Gastroesophageal sphincter (tissue), 3 donors: ENCODE measurements around the gene CENPS.

ENCODE experiments used
- POLR2A ChIP-seq, 2 donors: fragments of 450-650 bp; IDR thresholded peaks; one replicate each; pipeline ENCODE4 v1.6.1; 2017; ENCODE audit warnings: antibody characterized with exemption in 2 of 2, mild to moderate bottlenecking in 2 of 2, moderate library complexity in 1 of 2
- TF ChIP-seq, protein P1 (sequence below), 4 experiments: fragments of 200-600 bp in 2 of 4; fragments of 450-650 bp in 2 of 4; sonication (generic) in 1 of 4; IDR thresholded peaks; one replicate each; pipeline ENCODE4 v1.5.1; 2017 to 2019; ENCODE audit warnings: antibody characterized with exemption in 4 of 4, mild to moderate bottlenecking in 2 of 4, moderate library complexity in 2 of 4

DNA sequence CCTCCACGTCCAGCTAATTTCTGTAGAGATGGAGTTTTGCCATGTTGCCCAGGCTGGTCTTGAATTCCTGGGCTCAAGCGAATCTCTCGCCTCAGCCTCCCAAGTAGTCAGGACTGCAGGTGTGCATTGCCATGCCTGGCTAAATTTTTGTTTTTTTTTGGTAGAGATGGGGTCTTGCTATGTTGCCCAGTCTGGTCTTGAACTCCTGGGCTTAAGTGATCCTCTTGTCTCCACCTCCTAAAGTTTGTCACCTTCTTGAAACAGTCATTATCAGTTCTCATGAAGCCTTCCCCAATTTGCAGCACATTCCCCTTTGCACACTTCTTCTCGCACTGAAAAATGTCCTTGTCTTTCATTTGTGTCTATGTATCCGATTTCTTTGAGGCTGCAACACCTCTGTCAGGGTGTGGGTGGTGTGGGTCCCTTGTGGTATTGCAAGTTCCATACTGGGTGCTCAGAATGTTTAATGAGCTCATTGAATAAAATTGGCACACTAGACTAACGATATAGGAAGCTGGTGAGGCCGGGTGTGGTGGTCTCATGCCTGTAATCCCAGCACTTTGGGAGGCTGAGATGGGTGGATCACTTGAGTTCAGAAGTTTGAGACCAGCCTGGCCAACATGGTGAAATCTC, 16.7 kb downstream of the CENPS start:
- no peak for TF ChIP-seq POLR2A (IDR thresholded peaks at IDR 0.05)
- TF ChIP-seq, protein P1, sequence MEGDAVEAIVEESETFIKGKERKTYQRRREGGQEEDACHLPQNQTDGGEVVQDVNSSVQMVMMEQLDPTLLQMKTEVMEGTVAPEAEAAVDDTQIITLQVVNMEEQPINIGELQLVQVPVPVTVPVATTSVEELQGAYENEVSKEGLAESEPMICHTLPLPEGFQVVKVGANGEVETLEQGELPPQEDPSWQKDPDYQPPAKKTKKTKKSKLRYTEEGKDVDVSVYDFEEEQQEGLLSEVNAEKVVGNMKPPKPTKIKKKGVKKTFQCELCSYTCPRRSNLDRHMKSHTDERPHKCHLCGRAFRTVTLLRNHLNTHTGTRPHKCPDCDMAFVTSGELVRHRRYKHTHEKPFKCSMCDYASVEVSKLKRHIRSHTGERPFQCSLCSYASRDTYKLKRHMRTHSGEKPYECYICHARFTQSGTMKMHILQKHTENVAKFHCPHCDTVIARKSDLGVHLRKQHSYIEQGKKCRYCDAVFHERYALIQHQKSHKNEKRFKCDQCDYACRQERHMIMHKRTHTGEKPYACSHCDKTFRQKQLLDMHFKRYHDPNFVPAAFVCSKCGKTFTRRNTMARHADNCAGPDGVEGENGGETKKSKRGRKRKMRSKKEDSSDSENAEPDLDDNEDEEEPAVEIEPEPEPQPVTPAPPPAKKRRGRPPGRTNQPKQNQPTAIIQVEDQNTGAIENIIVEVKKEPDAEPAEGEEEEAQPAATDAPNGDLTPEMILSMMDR (IDR thresholded peaks at IDR 0.05): no peak
